ENCODE measurements around the gene SMPDL3B. TPM values are rescaled to one million over a fixed set of nuclear protein-coding genes. Genes with fewer than 3 reads are reported as not detected.

Gene SMPDL3B
- total RNA-seq, 2 donors from 2014 or later: 2.0 to 7.7 TPM

- H3K27me3 ChIP-seq (replicated peaks; ENCODE audit: insufficient read depth): no peaks in the 10 kb centered on the region
- H3K27ac ChIP-seq: no peak overlapping the region
- H3K4me3 ChIP-seq: no peak overlapping the region
- H3K9me3 ChIP-seq: no peaks in the 10 kb centered on the region
- H3K36me3 ChIP-seq: no peaks in the 10 kb centered on the region
- TF ChIP-seq POLR2A (IDR thresholded peaks at IDR 0.05): no peak
- intact Hi-C loops (cut with DNase I): no loop called here
- no peak for DNase-seq (ENCODE audit: low spot score)
- WGBS: 84% methylated on average over 12 of the region's 12 CpGs
- H3K4me1 ChIP-seq (replicated peaks): no peaks in the 10 kb centered on the region
Observed at GRCh38 chr1:27941671-27942540, 7.1 kb downstream of the SMPDL3B start.

- Histone ChIP-seq H3K9me3 (no peaks in the 10 kb centered on the region), H3K4me3 (no peak overlapping the region), H3K27ac (no peak overlapping the region), H3K27me3 (replicated peaks; ENCODE audit: insufficient read depth) (no peaks in the 10 kb centered on the region), H3K4me1 (replicated peaks) (no peaks in the 10 kb centered on the region), H3K36me3 (no peaks in the 10 kb centered on the region)
- TF ChIP-seq CTCF (IDR thresholded peaks at IDR 0.05) (no peak), POLR2AphosphoS5 (IDR thresholded peaks at IDR 0.05) (no peak), POLR2A (IDR thresholded peaks at IDR 0.05) (no peak)
- intact Hi-C loops (cut with DNase I): no loop called here
- WGBS: 88% methylated on average over 5 of the region's 5 CpGs
- DNase-seq (ENCODE audit: low spot score): no peak
Observed at GRCh38 chr1:27945020-27945419, 10.2 kb downstream of the SMPDL3B start.

DNA sequence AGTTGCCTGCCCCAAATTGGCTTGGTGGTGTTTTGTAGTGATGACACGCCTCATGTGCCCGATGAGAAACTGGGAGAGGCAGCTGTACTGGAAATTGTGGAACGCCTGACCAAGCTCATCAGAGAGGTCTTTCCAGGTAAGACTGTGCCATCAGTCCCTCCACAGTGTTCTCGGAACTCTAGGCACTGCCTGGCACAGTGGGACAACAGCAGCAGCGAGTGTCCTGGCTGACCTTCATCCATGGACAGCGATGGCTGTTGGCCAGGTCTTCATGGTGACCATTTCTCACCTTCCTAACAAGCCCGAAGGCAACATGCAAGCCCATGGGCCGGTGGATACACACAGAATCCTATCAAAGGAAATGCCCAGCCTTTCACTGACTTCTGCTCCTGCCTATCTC lies 14.2 kb downstream of the SMPDL3B start:
- intact Hi-C loops (cut with DNase I): no loop called here
- Histone ChIP-seq H3K9me3 (no peaks in the 10 kb centered on the region), H3K36me3 (no peaks in the 10 kb centered on the region), H3K27ac (no peak overlapping the region), H3K27me3 (replicated peaks; ENCODE audit: insufficient read depth) (no peaks in the 10 kb centered on the region), H3K4me1 (replicated peaks) (no peaks in the 10 kb centered on the region), H3K4me3 (no peak overlapping the region)
- WGBS: 91% methylated on average over 8 of the region's 8 CpGs
- no peak for DNase-seq (ENCODE audit: low spot score)
- TF ChIP-seq CTCF (IDR thresholded peaks at IDR 0.05): no peak
- no peak for TF ChIP-seq POLR2A (IDR thresholded peaks at IDR 0.05)
- TF ChIP-seq POLR2AphosphoS5 (IDR thresholded peaks at IDR 0.05): no peak

- no peak for TF ChIP-seq CTCF (IDR thresholded peaks at IDR 0.05)
- TF ChIP-seq POLR2AphosphoS5 (IDR thresholded peaks at IDR 0.05): no peak
- TF ChIP-seq POLR2A (IDR thresholded peaks at IDR 0.05): no peak
- H3K4me1 ChIP-seq (replicated peaks): no peaks in the 10 kb centered on the region
Observed at GRCh38 chr1:27951396-27951795, 16.6 kb downstream of the SMPDL3B start.

GRCh38 chr1:27952147-27952546 lies 17.3 kb downstream of the SMPDL3B start:
- intact Hi-C loops (cut with DNase I): no loop called here
- Histone ChIP-seq H3K4me3 (no peak overlapping the region), H3K4me1 (replicated peaks) (no peaks in the 10 kb centered on the region), H3K36me3 (no peaks in the 10 kb centered on the region), H3K9me3 (no peaks in the 10 kb centered on the region), H3K27ac (no peak overlapping the region), H3K27me3 (replicated peaks; ENCODE audit: insufficient read depth) (no peaks in the 10 kb centered on the region)
- no peak for TF ChIP-seq POLR2AphosphoS5 (IDR thresholded peaks at IDR 0.05)
- no peak for TF ChIP-seq CTCF (IDR thresholded peaks at IDR 0.05)
- TF ChIP-seq POLR2A (IDR thresholded peaks at IDR 0.05): no peak
- 61% methylated on average over 3 of the region's 3 CpGs for WGBS
- no peak for DNase-seq (ENCODE audit: low spot score)

More at GRCh38 chr1:27951396-27951795, 16.6 kb downstream of the SMPDL3B start:
- no peak for DNase-seq (ENCODE audit: low spot score)
- Histone ChIP-seq H3K27ac (no peak overlapping the region), H3K27me3 (replicated peaks; ENCODE audit: insufficient read depth) (no peaks in the 10 kb centered on the region), H3K36me3 (no peaks in the 10 kb centered on the region), H3K9me3 (no peaks in the 10 kb centered on the region), H3K4me3 (no peak overlapping the region)
- WGBS: 58% methylated on average over 3 of the region's 3 CpGs
- intact Hi-C loops (cut with DNase I): no loop called here

Measured in prostate gland (tissue), 2 donors.